Measurements from ENCODE around the gene PSMC3.

Gene PSMC3

GRCh38 chr11:47374720-47375019, 51.6 kb downstream of the PSMC3 start:
- DNase-seq = no peak

GRCh38 chr11:47373876-47374719, 52.1 kb downstream of the PSMC3 start:
- peak; percentile 27 for DNase-seq

DNA sequence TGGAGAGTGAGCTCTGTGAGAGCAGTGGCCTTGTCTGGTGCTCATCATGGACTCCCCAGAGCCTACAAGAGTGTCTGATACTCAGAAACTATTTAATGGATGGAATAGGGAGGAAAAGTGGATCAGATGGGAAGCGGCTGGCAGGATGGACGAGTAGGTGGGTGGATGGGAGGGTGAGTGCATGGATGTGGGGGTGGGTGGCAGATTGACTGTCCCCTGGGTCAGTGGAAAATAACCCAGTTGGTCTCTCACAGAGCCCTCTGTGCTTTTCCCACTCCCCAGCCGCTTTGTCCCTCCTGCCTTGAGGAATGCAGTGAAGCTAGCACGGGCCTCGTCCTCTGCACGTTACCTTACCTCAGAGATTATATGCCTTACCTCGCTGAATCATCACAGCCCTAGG, 53.8 kb downstream of the PSMC3 start:
- no peak for DNase-seq

DNA sequence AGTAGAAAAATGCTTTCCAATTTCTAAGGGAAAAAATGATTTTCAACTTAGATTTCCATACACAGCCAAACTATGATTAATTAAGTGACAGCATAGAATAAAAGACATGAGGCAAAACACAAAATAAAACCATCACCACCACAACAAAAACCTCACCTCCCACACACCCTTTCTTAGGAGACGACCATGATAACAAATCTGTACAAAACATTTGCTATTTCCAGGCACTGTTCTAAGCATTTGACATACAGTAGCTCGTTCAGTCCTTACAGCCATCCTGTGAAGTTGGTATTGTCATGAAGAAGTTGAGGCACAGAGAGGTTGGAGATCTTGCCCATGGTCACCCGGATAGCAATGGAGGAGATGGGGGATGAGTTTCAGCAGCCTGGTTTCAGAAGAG, 56.6 kb downstream of the PSMC3 start:
- DNase-seq = no peak
